Measurements from ENCODE around the gene RAB35. TPM values are rescaled to one million over a fixed set of nuclear protein-coding genes. Genes with fewer than 3 reads are reported as not detected.

Gene RAB35
- total RNA-seq, 1 experiment from 2014 or later: 62.0 TPM

GRCh38 chr12:120090206-120090605, 26.3 kb downstream of the RAB35 start:
- ChIA-PET CTCF (no interaction called here), POLR2A (interaction anchor here (0.6 kb wide), 1 partner anchor 22 kb away, joined by 6 read pairs; no protein-coding TSS in a partner anchor)
- no TSS peak for BruUV-seq (replicated peaks)
- Histone ChIP-seq H3K4me3 (ENCODE audit: low read depth in 2 of 2, low read length in 2 of 2) (no peak overlapping the region), H3K4me1 (ENCODE audit: control insufficient read depth, insufficient read depth, low read length) (peaks cover 17% of the 10 kb centered on the region), H3K27me3 (ENCODE audit: control insufficient read depth, insufficient read depth, low read length) (no peaks in the 10 kb centered on the region), H3K36me3 (ENCODE audit: control insufficient read depth, insufficient read depth, low read length) (no peaks in the 10 kb centered on the region), H3K27ac (ENCODE audit: low read length) (no peak overlapping the region), H3K9me3 (ENCODE audit: control insufficient read depth, insufficient read depth, low read depth, low read length) (no peaks in the 10 kb centered on the region)
- intact Hi-C loops (cut with micrococcal nuclease; ENCODE audit: unreplicated experiment) (no loop called here), in situ Hi-C loops (cut with HindIII; ENCODE audit: low pct_unique_long_range_greater_than_20kb, low sequenced_read_pairs) (no loop called here)
- TF ChIP-seq SIN3A (IDR thresholded peaks at IDR 0.05; ENCODE audit: borderline replicate concordance, insufficient read depth, low read depth, low read length) (no peak), TCF7L2 (IDR thresholded peaks at IDR 0.05; ENCODE audit: low read depth, low read length) (no peak), CTCF (IDR thresholded peaks at IDR 0.05) (no peak), POLR2AphosphoS5 (IDR thresholded peaks at IDR 0.05; ENCODE audit: low read depth, low read length) (no peak), REST (IDR thresholded peaks at IDR 0.05; ENCODE audit: insufficient read depth in 1 of 2, low read depth in 2 of 2, low read length in 1 of 2) (no peak)
- ATAC-seq (no peak), DNase-seq (ENCODE audit: low read depth, low spot score) (no peak)

GRCh38 chr12:120089796-120090195, 26.8 kb downstream of the RAB35 start:
- TF ChIP-seq SIN3A (IDR thresholded peaks at IDR 0.05; ENCODE audit: borderline replicate concordance, insufficient read depth, low read depth, low read length): no peak
- POLR2A ChIA-PET: interaction anchor here (0.6 kb wide), 1 partner anchor 22 kb away, joined by 6 read pairs; no protein-coding TSS in a partner anchor
- no peak for DNase-seq (ENCODE audit: low read depth, low spot score)
- H3K9me3 ChIP-seq (ENCODE audit: control insufficient read depth, insufficient read depth, low read depth, low read length): no peaks in the 10 kb centered on the region
- peaks cover 17% of the 10 kb centered on the region for H3K4me1 ChIP-seq (ENCODE audit: control insufficient read depth, insufficient read depth, low read length)
- no peak overlapping the region for H3K4me3 ChIP-seq (ENCODE audit: low read depth in 2 of 2, low read length in 2 of 2)
- H3K27me3 ChIP-seq (ENCODE audit: control insufficient read depth, insufficient read depth, low read length): no peaks in the 10 kb centered on the region
- CTCF ChIA-PET: no interaction called here
- H3K27ac ChIP-seq (ENCODE audit: low read length): no peak overlapping the region
- BruUV-seq (replicated peaks): no TSS peak
- H3K36me3 ChIP-seq (ENCODE audit: control insufficient read depth, insufficient read depth, low read length): no peaks in the 10 kb centered on the region
- ATAC-seq: no peak
- in situ Hi-C loops (cut with HindIII; ENCODE audit: low pct_unique_long_range_greater_than_20kb, low sequenced_read_pairs): no loop called here
- intact Hi-C loops (cut with micrococcal nuclease; ENCODE audit: unreplicated experiment): loop anchor here (5.0 kb wide), 1 partner anchor 102 kb away; the partner anchor contains the start of gene BICDL1

- in situ Hi-C loops (cut with HindIII; ENCODE audit: low pct_unique_long_range_greater_than_20kb, low sequenced_read_pairs): no loop called here
- Histone ChIP-seq H3K36me3 (ENCODE audit: control insufficient read depth, insufficient read depth, low read length) (no peaks in the 10 kb centered on the region), H3K27ac (ENCODE audit: low read length) (no peak overlapping the region), H3K4me1 (ENCODE audit: control insufficient read depth, insufficient read depth, low read length) (peaks cover 14% of the 10 kb centered on the region), H3K4me3 (ENCODE audit: low read depth in 2 of 2, low read length in 2 of 2) (no peak overlapping the region), H3K27me3 (ENCODE audit: control insufficient read depth, insufficient read depth, low read length) (no peaks in the 10 kb centered on the region), H3K9me3 (ENCODE audit: control insufficient read depth, insufficient read depth, low read depth, low read length) (no peaks in the 10 kb centered on the region)
- DNase-seq (ENCODE audit: low read depth, low spot score) (no peak), ATAC-seq (no peak)
- no peak for TF ChIP-seq CTCF (IDR thresholded peaks at IDR 0.05)
- no peak for TF ChIP-seq SIN3A (IDR thresholded peaks at IDR 0.05; ENCODE audit: borderline replicate concordance, insufficient read depth, low read depth, low read length)
- TF ChIP-seq POLR2AphosphoS5 (IDR thresholded peaks at IDR 0.05; ENCODE audit: low read depth, low read length): no peak
- TF ChIP-seq TCF7L2 (IDR thresholded peaks at IDR 0.05; ENCODE audit: low read depth, low read length): no peak
- TF ChIP-seq REST (IDR thresholded peaks at IDR 0.05; ENCODE audit: insufficient read depth in 1 of 2, low read depth in 2 of 2, low read length in 1 of 2): no peak
- no TSS peak for BruUV-seq (replicated peaks)
- ChIA-PET CTCF (no interaction called here), POLR2A (no interaction called here)
- intact Hi-C loops (cut with micrococcal nuclease; ENCODE audit: unreplicated experiment): loop anchor here (5.0 kb wide), 1 partner anchor 102 kb away; the partner anchor contains the start of gene BICDL1
Measured at GRCh38 chr12:120089105-120089504, 27.4 kb downstream of the RAB35 start.

All from Panc1 (cell line).